DLD1 (cell line): ENCODE results near the gene WDR70.
"Not testable (repeated sequence)": the region's sequence is repeated elsewhere in the genome, so short reads cannot be mapped to it uniquely, and the experiment has no call there.

Source experiments
- in situ Hi-C: cut with HindIII; loops from 2 replicates; pipeline ENCODE4 v1.10.0; 2017; ENCODE audit warnings: low sequenced_read_pairs

Gene WDR70

DNA sequence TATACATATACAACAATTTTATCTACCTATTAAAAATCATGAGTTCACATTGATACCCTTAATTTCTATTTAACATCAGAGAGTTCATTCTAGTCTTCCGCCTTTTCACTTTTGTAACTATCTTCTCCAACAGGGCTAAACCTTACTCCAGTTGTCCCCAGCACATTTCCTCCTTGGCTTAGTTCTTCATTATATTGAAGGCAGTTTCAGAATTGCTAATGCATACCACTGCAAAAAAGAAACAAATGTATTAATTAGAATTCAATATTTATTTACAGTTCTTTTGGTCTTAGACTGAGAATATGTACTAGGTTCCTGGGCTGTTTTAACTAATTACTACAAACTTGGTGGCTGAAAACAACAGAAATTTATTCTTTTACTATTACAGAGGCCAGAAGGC is 132.5 kb downstream of the WDR70 start:
- in situ Hi-C loops: no loop called here

DNA sequence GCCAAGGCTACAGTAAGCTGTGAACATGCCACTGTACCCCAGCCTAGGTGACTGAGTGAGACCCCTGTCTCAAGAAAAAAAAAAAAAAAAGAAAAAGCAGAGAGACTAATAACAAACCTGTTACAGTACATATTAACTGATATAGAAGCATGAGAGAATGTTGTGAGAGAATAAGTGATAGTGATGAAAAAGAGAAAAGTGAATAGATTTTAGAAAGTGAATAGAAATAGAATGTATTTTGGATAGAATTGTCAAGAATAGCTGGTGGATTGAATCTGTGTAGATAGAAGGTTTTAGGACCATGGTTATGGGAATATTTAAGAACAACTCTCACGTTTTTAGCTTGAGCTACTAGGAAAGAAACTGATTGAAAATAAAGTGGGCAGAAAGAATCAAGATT is 135.8 kb downstream of the WDR70 start:
- in situ Hi-C loops: no loop called here

DNA sequence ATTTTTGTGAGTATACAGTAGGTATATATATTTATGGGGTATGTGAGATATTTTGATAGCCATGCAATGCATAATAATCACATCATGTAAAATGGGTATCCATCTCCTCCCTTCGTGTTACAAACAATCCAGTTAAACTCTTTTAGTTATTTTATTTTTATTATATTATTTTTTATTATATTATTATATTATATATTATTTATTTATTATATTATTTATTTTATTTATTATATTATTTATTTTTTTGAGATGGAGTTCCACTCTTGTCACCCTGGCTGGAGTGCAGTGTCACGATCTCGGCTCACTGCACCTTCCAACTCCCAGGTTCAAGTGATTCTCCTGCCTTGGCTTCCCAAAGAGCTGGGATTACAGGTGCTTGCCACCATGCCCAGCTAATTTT is 138.6 kb downstream of the WDR70 start:
- in situ Hi-C loops: no loop called here

DNA sequence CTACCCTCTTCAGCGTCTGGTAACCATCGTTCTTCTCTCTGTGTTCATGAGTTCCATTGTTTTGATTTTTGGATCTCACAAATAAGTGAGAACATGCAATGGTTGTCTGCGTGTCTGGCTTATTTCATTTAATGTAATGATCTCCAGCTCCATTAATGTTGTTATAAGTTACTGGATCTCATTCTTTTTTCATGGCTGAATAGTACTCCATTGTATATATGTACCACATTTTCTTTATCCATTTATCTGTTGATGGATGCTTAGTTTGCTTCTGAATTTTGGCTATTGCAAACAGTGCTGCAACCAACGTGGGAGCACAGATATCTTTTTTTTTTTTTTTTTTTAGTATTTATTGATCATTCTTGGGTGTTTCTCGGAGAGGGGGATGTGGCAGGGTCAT is 139.2 kb downstream of the WDR70 start:
- in situ Hi-C loops: not testable (repeated sequence)

DNA sequence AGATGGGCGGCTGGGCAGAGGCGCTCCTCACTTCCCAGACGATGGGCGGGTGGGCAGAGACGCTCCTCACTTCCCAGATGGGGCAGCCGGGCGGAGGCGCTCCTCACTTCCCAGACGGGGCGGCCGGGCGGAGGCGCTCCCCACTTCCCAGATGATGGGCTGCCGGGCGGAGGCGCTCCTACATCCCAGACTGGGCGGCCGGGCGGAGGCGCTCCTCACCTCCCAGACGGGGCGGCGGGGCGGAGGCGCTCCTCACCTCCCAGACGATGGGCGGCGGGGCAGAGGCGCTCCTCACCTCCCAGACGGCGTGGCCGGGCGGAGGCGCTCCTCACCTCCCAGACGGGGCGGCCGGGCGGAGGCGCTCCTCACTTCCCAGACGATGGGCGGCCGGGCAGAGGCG is 140.2 kb downstream of the WDR70 start:
- in situ Hi-C loops: no loop called here

DNA sequence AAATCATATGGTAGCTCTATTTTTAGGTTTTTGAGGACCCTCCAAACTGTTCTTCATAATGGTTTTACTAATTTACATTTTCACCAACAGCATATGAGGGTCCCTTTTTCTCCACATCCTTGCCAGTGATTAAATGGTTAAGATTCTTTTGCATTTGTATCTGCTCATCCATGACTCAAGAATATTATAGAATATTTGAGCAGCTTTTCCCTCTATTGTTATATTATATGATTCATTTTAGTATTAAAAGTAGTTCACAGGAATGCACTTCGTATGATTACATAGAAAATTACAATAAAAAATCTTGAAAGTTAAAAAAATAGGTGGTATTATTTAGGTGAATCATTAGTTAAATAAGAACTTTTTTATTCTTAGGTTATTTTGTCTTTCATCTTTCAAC is 140.7 kb downstream of the WDR70 start:
- in situ Hi-C loops: no loop called here

DNA sequence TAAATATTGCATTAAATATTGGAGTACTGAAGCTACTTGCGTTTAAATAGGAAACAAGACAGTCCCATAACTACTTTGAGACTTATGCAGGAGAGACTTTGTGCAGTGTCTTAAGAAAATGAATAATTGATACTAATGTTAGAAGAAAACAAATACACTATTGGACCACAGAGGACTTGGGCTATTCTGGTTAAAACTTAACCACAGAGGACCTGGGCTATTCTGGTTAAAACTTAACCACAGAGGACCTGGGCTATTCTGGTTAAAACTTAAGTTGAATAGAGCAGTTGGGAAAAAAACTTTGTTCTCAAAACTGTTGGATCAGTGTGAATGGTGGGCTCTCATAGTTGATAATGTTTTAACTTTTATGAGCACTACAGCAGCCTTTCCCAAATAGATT is 141.7 kb downstream of the WDR70 start:
- in situ Hi-C loops: no loop called here

DNA sequence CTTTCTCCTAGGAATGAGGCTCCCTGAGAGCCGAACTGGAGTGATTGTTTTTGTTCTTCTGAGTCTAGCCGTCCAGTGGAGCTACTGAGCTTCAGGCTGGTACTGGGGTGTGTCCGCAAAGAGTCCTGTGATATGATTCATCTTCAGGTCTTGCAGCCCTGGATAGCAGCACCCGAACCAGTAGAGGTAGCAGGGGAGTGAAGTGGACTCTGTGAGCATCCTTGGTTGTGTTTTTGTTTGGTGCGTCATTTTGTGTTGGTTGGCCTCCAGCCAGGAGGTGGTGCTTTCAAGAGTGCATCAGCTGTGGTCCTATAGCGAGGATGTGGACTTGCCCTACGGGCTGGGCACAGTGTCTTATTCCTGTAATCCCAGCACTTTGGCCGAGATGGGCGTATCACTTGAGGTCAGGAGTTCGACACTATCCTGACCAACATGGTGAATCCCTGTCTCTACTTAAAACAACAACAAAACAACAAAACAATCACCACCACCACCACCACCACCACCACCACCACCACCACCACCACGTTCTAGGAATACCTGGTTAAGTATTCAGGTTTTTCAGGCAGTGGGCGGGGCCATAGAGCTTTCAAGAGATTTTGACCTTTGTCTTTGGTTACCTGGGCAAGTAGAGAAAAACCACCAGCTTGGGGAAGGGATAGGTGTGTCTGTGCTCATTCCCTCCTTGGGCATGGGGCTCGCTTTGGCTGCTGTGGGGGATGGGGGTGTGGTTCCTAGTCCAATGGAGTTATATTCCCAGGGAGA is 154.0 kb downstream of the WDR70 start:
- in situ Hi-C loops: no loop called here

DNA sequence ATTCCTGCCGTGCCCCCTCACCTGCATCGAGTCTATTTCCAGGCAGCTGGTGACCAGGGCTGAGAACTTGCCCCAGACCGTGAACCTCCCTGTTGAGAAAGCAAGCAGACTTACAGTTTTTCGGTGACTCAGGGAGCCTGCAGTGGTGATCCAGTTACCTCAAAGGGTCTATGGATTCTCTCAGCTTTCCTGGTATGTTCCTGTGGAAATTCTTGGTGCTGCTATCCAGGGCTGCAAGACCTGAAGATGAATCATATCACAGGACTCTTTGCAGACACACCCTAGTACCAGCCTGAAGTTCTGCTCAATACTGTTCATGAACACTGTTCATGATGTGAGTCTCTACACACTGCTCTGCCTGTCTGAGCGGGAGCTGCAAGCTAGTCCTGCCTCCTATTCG is 154.7 kb downstream of the WDR70 start:
- in situ Hi-C loops: no loop called here

DNA sequence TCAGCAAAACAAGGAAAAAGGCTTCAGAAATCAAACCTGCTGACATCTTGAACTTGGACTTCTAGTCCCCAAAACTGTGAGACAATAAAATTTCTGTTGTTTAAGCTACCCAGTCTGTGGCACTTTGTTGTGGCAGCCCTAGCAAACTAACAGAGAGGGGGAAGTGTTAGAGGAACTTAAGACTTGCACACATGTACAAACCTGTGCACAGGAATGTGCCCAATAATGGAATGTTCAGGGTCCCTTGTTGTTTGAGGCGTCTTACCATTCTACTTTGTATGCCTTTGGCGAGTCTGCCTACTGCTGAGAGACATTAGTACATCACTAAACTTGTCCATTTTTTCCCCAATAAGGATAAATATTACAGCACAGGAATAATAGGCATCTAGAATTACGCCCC is 160.3 kb downstream of the WDR70 start:
- in situ Hi-C loops: no loop called here

DNA sequence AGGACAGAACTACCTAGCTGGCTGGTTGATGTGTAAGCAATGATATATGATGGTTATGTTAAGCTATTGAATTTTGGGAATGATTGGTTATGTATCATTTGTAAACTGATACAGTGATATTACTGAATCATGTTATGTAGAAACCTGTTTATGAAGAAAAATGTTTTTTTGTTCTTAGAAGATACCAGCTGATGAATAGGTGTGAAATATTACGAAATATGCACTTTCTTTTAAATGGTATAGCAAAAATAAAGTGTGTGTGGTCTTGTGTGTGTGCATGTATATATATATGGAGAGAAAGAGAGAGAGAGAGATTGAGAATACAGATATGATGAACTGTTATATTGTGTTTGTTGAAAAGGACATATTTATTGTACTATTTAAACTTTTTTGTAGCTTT is 164.1 kb downstream of the WDR70 start:
- in situ Hi-C loops: no loop called here

DNA sequence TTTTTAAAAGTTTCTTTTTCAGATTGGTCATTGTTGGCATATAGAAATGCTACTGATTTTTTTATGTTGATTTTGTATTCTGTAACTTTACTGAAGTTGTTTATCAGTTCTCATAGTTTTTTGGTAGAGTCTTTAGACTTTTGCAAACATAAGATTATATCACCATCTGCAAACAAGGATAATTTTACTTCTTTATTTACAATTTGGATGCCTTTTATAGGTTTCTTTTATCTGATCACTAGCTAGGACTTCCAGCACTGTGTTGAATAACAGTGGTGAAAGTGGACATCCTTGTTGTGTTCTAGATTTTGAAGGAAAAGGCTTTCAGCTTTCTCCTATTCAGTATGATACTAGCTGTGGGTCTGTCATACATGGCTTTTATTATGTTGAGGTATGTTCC is 170.3 kb downstream of the WDR70 start:
- in situ Hi-C loops: no loop called here

DNA sequence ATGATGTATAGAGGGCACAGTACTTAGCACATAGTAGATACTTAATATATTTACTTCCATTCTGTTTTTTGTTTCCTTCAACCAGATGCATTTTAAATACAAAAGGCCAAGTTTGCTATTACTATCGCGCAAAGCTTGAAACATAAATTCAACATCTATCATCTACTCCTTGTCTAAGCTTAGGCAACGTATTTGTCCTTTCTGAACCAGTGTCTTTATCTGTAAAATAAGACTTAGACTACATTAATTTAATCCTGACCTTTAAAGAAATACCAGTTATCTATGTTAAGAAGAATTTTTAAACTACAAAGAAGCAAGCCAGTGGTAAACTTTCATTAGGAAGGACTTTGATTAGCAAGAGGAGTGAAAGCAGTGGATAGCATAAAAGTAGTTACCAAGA is 173.0 kb downstream of the WDR70 start:
- in situ Hi-C loops: no loop called here

DNA sequence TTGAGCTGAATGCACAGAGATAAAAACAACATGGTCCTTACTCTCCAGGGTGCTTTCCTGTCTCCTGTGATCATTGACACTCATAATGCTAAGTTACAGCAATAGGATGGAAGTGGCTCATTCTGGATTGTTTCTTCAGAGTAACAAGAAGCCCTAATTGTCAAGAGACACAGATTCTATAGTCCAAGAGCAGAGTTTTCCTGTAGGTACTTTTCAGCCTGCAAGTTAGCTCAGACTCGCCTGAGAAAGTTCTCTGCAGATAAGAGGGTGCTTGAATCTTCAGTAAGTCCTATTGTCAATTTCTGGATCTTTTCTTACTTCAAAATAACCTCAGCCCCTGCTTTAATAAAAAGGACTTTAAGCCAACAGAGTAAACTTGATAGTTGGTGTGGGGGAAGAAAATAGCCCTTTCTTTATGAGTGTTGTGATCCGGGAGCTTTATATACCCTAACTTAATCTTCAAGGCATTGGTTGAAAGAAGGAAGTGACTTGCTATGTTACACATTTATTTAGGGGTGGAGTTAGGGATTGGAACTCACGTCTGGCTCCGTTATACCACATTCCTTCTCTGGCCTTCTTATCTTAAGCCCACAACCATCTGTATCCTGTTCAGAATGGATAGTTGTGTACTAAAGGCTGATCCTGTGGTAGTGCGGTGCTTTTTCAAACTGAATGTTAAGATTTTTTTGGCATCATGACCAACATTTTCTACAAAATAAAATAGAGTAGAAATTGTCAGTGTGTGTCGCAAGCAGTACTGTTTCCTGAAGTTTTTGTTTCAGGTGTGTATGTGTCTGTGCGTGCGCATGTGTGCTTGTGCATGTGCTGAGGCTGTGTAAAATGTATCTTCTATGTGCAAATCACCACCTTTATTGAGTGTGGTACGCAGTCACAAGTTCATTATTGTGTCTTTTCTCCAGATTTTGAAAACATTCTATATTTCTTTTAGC is 173.9 kb downstream of the WDR70 start:
- in situ Hi-C loops: no loop called here

DNA sequence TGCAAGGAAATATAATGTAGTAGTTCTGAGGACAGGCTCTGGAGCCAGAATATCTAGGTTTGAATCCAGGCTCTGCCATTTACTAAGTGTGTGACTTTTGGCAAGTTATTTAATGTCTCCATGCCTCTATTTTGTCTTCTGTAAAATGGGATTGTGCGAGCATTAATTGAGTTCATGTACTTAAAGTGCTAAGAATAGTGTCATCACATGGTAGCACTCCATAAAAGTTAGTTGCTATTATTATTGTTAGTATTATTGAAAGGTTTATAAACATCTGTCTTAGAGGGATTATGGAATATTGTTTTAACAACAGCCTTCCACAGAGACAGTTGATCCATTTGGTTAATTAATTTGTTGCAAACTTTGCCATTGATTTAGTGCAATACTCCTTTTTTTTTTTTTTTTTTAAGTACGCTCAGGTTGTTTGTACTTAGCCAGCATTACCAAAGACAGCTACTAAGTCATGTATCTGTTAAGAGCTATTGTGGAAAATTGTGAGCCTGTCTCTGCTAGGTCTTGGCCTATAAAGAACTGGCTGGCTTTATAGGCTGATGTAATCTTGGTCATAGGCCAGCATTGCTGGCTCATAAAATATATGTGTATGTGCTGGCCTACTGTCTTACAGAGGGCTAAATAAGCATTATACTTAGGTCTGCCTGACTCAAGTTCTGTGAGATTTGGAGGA is 174.7 kb downstream of the WDR70 start:
- in situ Hi-C loops: no loop called here

DNA sequence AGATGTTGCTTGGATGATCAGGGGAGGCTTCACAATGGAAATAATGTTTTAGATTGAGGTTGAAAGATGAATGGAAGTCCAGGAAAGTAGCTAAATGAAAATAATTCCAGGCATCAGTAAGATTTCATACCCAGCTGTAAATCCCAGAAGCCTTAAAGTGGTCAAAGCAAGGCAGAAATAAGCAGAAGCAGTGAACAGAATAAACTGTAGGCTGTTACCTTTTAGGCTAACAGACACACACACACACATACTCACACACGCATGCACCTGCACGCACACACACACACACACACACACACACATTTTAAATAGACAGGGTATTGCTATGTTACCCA is 175.3 kb downstream of the WDR70 start:
- in situ Hi-C loops: no loop called here

DNA sequence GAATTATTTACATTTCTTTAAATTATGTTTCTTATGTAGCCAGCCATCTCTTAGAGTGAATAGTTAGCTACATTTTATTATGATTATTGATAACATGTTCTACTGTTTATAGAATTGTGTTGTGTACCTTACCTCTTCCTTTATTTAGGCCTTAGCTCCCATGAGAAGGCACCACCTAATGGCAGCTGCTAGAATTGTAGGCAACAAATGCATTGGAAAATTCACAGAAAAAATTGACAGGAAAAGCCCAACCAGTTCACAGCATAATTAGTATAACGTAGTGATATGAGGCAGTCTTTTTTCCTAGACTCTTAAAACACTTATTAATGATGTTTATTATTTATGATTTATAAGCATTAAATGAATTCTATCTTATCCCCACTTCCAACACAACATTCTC is 175.8 kb downstream of the WDR70 start:
- in situ Hi-C loops: no loop called here

DNA sequence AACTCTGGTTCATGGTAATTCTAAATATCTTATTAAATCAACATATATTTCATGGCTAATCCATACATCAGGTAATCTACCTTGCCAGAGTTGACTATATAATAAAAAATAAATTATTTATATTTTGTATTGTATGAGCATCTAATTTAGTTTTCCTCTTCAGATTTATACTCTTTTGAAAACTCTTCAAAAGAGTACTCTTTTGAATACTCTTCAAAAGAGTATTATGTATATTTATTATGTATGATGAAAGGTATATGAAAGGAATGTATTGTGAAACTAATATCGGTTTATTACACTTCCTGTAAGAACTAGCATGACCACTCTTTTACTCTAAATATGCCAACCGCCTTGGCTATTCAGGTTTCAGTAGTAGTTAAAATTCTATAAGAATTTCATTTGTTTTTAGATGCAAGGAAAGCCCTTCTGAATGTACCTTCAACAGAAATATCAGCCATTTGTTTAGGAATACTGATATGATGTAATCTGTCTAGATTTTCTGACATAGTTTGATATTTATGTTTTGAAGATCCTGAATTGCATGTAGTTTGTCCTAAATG is 178.7 kb downstream of the WDR70 start:
- in situ Hi-C loops: no loop called here

DNA sequence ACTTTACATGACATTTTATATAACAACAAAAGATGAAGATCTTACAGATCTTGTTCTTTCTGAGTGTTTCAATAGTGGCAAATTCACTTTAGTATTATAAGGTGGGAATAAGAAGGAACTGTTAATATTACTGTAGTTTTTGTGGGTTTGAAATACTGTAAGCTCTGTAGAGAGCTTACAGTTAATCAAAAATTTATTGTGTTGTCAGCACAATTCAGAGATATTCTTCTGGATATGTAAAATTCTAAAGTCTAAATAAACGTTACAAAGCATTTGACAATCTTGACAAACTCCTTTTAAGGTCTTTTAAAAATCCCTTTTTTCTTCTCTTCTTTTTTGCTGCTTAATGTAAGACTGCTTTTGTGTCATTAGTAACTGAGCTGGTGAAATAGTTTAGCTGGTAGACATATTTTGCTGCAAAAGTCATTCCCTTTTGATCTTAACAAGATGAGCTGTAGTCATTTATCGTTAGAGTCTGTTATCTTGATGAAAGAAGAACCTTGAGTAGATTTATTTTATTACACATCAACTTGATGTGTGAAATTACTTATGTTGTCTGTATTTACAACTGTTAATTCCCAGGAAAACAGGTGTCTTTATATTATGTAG is 186.0 kb downstream of the WDR70 start:
- in situ Hi-C loops: no loop called here

DNA sequence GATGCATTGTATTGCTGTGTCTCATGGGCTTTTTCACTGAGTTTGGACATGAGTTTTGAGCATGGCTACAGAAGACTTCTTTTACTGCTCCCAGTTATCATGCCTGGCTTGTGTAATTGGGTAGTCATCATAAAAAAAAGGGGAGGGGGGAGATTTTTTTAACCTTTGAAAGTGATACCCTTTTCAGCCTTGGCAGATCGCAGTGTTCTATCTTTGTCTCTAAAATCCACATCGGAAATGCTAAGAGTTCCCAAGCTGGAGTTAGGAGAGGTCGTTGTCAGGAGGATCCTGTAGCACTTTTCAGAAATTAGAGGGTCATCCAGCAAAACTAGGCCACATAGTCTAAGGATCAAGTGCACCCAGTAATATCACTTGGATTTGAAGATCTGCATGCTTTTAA is 188.4 kb downstream of the WDR70 start:
- in situ Hi-C loops: no loop called here
